ENCODE results near the gene AURKAIP1.

- TF ChIP-seq CTCF (IDR thresholded peaks at IDR 0.05; ENCODE audit: low read depth, low read length, missing input control) (no peak), ZBTB33 (IDR thresholded peaks at IDR 0.05) (no peak), JUND (IDR thresholded peaks at IDR 0.05) (no peak), HNF4G (IDR thresholded peaks at IDR 0.05) (no peak), TAF1 (conservative IDR thresholded peaks at IDR 0.05) (no peak), MAX (IDR thresholded peaks at IDR 0.05) (no peak), SP1 (IDR thresholded peaks at IDR 0.05) (no peak), REST (IDR thresholded peaks at IDR 0.05) (no peak), ATF3 (IDR thresholded peaks at IDR 0.05) (no peak), NR2F2 (IDR thresholded peaks at IDR 0.05) (no peak), RXRA (IDR thresholded peaks at IDR 0.05) (no peak), RAD21 (IDR thresholded peaks at IDR 0.05) (no peak), YY1 (IDR thresholded peaks at IDR 0.05) (no peak)
Measured at GRCh38 chr1:1381294-1381693, 6.3 kb upstream of the AURKAIP1 start.

All from liver (tissue), 3 donors.